Measurements from ENCODE around the gene RAB4A.

Gene RAB4A

GRCh38 chr1:229302740-229303139, 31.8 kb downstream of the RAB4A start:
- H3K4me1 ChIP-seq, result no peaks in the 10 kb centered on the region
- H3K9me3 ChIP-seq, result no peaks in the 10 kb centered on the region
- H3K4me3 ChIP-seq (ENCODE audit: low read depth, low read length), result no peak overlapping the region
- TF ChIP-seq CTCF (IDR thresholded peaks at IDR 0.05; ENCODE audit: low read depth, low read length), result no peak
- peaks cover 33% of the 10 kb centered on the region for H3K36me3 ChIP-seq
- no peaks in the 10 kb centered on the region for H3K27me3 ChIP-seq
- DNase-seq, result no peak

- no peak for DNase-seq
- no peak for TF ChIP-seq CTCF (IDR thresholded peaks at IDR 0.05; ENCODE audit: low read depth, low read length)
- no peaks in the 10 kb centered on the region for H3K27me3 ChIP-seq
- H3K4me3 ChIP-seq (ENCODE audit: low read depth, low read length), result no peak overlapping the region
- peaks cover 33% of the 10 kb centered on the region for H3K36me3 ChIP-seq
- H3K9me3 ChIP-seq, result no peaks in the 10 kb centered on the region
- H3K4me1 ChIP-seq, result no peaks in the 10 kb centered on the region
These were observed 32.9 kb downstream of the RAB4A start for GRCh38 chr1:229303855-229304254.

- Histone ChIP-seq H3K4me1 (no peaks in the 10 kb centered on the region), H3K36me3 (peaks cover 22% of the 10 kb centered on the region), H3K27me3 (no peaks in the 10 kb centered on the region), H3K9me3 (no peaks in the 10 kb centered on the region), H3K4me3 (ENCODE audit: low read depth, low read length) (no peak overlapping the region)
- no peak for TF ChIP-seq CTCF (IDR thresholded peaks at IDR 0.05; ENCODE audit: low read depth, low read length)
- DNase-seq, result no peak
These were observed 34.5 kb downstream of the RAB4A start for GRCh38 chr1:229305392-229305791.

GRCh38 chr1:229309074-229309473, 38.2 kb downstream of the RAB4A start:
- no peak for DNase-seq
- no peaks in the 10 kb centered on the region for H3K9me3 ChIP-seq
- TF ChIP-seq CTCF (IDR thresholded peaks at IDR 0.05; ENCODE audit: low read depth, low read length), result no peak
- peaks cover 16% of the 10 kb centered on the region for H3K36me3 ChIP-seq
- no peak overlapping the region for H3K4me3 ChIP-seq (ENCODE audit: low read depth, low read length)
- no peaks in the 10 kb centered on the region for H3K27me3 ChIP-seq
- H3K4me1 ChIP-seq, result no peaks in the 10 kb centered on the region

- DNase-seq, result no peak
- Histone ChIP-seq H3K4me3 (ENCODE audit: low read depth, low read length) (no peak overlapping the region), H3K9me3 (no peaks in the 10 kb centered on the region), H3K36me3 (peaks cover 12% of the 10 kb centered on the region), H3K27me3 (no peaks in the 10 kb centered on the region), H3K4me1 (no peaks in the 10 kb centered on the region)
- no peak for TF ChIP-seq CTCF (IDR thresholded peaks at IDR 0.05; ENCODE audit: low read depth, low read length)
These were observed 38.8 kb downstream of the RAB4A start for GRCh38 chr1:229309684-229310083.

- Histone ChIP-seq H3K27me3 (no peaks in the 10 kb centered on the region), H3K36me3 (peaks cover 8% of the 10 kb centered on the region), H3K4me3 (ENCODE audit: low read depth, low read length) (no peak overlapping the region), H3K4me1 (no peaks in the 10 kb centered on the region), H3K9me3 (no peaks in the 10 kb centered on the region)
- DNase-seq, result no peak
- TF ChIP-seq CTCF (IDR thresholded peaks at IDR 0.05; ENCODE audit: low read depth, low read length), result no peak
These were observed 39.9 kb downstream of the RAB4A start for GRCh38 chr1:229310833-229311232.
